Fibroblast of the conjunctiva (primary cell): ENCODE data around the gene SLC44A3.

Source experiments
- DNase-seq: peaks from one replicate; pipeline ENCODE4 v3.0.0-alpha.2; 2010; ENCODE audit warnings: low read depth

Gene SLC44A3

DNA sequence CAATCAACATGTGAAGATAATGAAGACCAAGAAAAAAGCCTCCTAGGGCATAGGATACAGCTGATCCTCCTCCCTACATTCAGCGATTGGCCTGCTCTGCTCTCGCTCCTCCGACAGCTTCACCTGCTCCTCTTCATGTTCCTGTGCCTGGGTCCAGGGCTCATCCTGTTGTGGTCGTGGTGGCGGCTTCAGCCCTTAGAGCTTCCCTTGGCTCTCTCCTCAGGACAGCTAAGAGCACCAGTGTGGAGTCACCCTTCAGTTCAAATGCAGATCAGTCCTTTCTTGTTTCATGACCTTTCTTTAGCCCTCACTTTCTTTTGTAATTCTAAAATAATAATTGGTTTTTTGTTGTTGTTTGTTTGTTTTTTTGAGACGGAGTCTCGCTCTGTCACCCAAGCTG, 88.0 kb downstream of the SLC44A3 start:
- DNase-seq, result no peak

GRCh38 chr1:94908965-94909364, 88.8 kb downstream of the SLC44A3 start:
- DNase-seq, result no peak

GRCh38 chr1:94909486-94909885, 89.3 kb downstream of the SLC44A3 start:
- DNase-seq, result no peak

- no peak for DNase-seq
Measured at GRCh38 chr1:94912263-94913184, 92.4 kb downstream of the SLC44A3 start.

DNA sequence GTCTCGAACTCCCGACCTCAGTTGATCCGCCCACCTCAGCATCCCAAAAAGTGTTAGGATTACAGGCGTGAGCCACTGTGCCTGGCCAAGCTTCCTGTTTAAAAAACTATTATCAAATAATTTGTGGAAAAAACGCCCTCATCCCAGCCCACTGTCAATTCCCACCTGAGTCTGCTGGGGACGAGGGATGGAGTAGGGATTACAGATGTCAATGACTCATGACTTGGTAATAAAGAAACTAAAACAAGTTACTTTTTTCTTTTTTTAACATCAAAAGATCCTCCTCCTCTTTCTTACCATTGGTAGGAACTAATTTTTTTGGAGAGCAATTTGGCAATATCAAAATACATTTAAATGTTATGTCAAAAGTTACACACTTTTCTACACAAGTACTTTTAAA, 97.1 kb downstream of the SLC44A3 start:
- no peak for DNase-seq

GRCh38 chr1:94919241-94920030, 99.3 kb downstream of the SLC44A3 start:
- DNase-seq, result no peak

DNA sequence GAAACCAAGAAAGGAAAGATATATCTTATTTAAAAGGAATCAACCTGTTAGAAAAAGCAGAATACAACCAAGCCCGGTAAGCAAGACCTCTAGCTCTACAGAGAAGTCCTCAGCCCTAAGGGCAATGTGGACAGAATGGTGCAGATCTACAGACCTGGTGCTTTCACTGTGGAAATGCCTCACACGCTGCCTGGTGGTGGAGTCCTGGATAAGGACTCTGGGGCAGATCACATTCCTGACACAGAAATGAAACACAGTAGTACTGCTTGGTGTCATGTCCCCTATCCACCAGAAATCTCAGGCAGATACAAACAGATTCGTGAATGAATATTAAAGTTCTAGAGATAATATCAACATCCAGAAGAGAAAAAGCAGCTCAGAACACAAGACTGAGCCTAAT, 99.9 kb downstream of the SLC44A3 start:
- DNase-seq, result no peak

DNA sequence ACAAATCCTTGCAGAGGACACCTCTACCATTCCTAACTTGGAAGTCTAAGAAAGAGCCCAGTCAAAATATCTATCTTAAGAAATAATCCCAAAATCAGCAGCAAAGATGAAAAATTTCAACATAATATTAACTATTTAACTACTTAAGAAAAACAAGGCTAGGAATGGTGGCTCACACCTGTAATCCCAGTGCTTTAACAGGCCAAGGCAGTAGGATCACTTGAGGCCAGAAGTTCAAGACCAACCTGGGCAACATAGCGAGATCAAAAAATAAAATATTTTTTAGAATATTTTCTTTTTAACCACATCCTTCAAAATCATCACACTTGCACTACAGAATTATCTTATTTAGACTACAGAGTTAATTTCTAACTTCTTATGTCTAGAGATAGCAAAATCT, 101.8 kb downstream of the SLC44A3 start:
- no peak for DNase-seq

GRCh38 chr1:94922761-94923331, 102.7 kb downstream of the SLC44A3 start:
- no peak for DNase-seq

- DNase-seq, result no peak
Measured at GRCh38 chr1:94925004-94925403, 104.8 kb downstream of the SLC44A3 start.

DNA sequence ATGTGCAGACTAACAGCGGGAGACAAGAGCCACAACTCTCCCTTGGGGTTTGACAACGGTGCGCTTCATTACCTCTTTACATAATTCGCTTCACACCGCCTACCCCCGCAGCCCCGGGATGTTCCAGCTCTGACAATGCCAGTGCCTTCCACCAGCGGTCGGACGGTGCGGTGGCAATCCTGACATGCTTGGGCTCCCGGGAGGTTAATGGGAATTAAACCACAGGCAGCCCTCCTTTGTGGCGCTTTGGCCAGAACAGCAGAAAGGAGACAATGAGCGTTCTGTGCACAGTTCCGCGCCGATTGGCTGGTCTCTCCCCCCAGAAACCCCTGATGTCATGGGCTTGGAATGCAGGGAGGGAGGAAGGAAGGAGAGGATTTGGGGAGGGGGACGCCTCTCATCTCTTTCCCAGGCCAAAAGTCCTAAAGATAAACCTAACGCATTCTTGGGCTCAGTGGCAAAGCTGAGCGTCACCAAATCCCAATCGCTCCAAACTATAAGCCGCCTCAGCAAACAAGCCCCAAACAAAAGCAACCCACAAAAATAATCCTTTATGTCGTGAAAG, 105.5 kb downstream of the SLC44A3 start:
- peak; percentile 76 for DNase-seq

DNA sequence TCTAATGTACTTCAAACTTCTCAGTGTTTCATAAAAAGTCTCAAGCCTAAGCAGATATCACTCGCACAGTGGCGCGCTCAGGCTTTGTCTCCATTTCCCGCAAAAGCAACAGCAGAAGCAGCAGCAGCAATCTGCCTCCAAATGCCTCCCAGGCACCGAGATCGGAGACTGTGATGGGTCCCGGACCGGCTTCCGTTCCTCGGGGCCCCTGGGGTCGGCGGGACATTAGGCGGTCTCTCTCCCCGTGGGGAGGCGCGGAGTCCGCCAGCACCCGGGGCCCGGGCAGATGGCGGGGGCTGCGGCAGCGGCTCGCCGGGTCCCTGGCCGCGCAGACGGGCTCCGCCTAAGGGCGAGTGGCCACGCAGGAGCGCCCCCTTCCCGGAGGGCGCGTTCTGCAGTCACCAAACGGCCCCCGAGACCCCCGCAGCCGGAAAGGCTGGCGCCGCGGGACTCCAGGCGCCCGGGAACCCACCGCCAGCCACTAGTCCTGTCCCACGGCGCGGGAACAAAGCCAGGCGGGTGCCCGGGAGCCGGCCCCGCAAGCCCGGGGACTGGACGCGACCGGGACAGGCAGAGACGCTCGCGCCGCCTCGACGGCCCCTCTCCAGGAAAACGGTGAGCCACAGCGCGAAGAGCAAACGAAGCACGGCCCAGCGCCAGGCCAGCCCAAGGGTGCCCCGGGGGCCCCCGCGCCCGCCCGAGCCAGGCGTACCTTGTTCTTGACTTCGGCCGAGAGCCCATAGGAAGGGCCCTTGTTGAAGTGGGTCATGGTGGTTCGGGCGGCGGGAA, 106.2 kb downstream of the SLC44A3 start:
- no peak for DNase-seq

DNA sequence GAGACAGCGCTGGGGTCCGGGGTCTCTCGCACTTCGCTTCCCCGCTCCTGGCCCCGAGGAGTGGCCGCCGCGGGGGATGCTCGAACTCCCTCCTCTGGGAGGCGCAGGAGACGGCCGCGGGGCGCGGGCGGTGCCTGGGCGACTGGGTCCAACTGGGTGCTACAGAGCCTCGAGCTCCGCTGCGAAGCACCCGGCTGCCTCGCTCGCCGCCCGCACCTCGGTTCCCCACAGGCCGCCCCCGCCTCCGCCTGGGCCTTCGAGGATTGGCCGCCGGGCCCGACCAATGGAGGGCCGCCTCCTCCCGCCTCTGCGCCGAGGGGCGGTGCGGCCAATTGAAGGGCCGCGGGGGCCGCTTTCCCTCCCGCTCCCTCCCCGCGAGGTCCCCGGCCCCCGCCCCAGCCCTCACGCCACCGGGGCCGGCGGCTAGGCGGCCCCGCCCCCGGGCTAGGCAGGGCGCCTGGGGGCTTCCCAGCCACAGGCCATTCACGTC, 106.8 kb downstream of the SLC44A3 start, which contains the start of gene CNN3:
Gene CNN3 (minus strand): TSS at position 196 of the 490 bp plus-strand sequence. CDS start 216 bp downstream, outside the sequence.
- DNase-seq, result peak; percentile 84

GRCh38 chr1:94927405-94928175, 107.4 kb downstream of the SLC44A3 start:
- DNase-seq, result no peak

GRCh38 chr1:94928293-94928939, 108.3 kb downstream of the SLC44A3 start:
- no peak for DNase-seq

DNA sequence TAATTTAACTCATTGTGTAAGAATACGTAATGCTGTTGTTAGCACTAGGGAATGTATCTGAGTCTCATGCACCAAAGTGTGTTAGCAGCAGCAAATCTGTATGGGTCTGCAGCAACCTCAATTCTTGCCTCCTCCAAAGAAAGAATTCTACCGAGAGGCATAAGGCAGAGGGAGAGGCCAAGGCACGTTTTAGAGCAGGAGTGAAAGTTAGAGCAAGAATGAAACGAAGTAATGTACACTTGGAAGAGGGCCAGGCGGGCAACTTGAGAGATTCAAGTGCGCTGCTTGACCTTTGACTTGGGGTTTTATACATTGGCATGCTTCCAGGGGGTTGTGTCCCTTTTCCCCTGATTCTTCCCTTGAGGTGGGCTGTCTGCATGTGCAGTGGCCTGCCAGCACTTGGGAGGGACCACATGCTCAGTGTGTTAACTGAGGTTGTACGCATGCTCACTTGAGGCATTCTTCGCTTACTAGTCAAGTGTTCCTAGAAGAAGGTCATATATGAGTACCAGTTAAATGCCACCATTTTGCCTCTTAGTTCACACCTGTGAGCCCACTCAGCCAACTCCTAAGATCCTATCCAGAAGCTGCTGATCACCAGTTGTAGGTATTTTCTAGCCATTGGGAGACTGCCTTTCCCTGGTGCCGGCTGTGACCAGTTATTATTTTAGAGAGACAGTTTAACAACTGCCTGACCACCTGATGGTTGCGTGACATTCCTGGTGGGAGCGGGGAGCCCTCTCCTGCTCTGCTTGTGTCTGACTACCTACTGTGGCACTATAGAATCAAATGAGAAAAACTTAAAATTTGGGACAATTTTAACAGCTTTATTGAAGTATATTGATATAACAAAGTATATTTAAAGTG, 109.4 kb downstream of the SLC44A3 start:
- no peak for DNase-seq

DNA sequence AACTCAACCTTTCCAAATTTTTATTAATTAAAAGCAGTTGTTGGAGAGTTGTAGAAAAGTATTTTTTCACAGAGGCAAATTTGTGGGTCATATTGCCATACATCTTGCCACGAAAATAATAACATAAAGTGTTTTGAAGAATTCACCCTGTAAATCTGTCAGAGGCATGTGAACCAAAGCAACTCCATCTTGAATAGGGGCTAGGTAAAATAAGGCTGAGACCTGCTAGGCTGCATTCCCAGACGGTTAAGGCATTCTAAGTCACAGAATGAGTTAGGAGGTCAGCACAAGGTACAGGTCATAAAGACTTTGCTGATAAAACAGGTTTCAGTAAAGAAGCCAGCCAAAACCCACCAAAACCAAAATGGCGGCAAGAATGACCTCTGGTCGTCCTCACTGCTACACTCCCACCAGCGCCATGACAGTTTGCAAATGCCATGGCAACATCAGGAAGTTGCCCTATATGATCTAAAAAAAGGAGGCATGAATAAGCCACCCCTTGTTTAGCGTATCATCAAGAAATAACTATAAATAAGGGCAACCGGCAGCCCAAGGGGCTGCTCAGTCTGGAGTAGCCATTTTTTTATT, 111.2 kb downstream of the SLC44A3 start:
- no peak for DNase-seq

DNA sequence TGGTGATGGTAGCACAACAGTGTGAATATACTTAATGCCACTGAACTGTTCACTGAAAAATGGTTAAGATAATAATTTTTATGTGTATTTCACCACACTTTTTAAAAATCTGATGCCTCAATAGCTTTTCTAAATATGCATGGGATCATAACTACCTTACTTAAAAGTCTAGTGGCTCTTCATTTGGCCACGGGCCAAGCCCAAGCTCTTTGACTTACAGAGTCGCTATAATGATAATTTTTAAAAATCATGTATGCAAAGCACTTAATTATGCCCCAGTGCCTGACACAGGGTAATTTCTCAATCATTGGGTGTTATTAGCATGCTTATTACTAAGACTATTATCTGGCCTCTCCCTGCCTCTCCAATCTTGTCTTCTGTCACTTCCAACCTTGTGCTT, 114.4 kb downstream of the SLC44A3 start:
- DNase-seq, result no peak

GRCh38 chr1:94935034-94935433, 114.9 kb downstream of the SLC44A3 start:
- DNase-seq, result no peak
